HG03571 (cell line): ENCODE measurements around the gene KCNC1.

Experiments
- ATAC-seq: cut with Tn5 transposase; IDR thresholded peaks from one replicate; pipeline ENCODE4 v1.9.1; 2021; ENCODE audit not compliant: unreplicated experiment

KCNC1 gene

DNA sequence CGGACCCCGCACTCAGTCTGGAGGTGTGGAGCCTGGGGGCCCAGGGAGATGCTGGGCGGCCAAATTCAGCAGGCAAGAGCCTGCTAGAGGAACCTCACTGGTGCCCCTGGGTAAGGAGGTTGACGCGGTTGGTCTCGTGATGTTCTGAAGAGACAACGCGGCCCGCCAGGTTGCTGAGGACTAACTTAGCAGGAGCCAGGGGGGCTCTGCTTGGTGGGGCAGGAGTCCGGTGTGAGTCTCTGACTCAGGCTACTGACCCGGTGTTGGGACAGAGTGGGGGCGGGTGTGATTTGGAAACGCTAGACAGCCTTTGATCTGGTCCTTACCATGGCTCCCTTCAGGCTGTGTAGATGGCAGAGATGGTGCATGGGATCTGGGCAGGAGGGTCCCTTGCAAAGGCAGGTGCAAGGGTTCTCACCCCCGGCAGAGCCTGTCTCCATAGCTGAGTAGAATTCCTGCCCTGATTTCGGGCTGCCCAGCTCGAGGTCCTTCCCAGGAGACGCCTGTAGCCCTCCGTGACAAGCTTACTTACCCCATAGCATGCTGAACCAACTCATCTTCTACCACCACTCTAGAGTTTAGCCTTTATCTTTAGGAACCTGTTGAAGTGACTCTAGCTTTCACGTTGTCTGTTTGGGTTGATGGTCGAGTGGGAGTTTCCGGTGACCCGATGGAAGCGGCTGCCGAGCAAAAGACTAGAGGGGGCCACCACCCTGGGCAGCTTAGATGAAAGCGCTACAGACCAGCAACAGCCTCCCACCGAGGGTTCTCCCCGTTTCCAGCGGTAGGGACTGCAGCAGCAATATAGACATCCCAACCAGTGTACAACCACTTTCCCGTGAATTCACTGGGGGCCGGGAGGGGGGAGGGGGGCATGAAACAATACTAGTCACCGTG lies 38.4 kb downstream of the KCNC1 start:
- no peak for ATAC-seq

GRCh38 chr11:17773674-17774073 lies 39.1 kb downstream of the KCNC1 start:
- no peak for ATAC-seq

DNA sequence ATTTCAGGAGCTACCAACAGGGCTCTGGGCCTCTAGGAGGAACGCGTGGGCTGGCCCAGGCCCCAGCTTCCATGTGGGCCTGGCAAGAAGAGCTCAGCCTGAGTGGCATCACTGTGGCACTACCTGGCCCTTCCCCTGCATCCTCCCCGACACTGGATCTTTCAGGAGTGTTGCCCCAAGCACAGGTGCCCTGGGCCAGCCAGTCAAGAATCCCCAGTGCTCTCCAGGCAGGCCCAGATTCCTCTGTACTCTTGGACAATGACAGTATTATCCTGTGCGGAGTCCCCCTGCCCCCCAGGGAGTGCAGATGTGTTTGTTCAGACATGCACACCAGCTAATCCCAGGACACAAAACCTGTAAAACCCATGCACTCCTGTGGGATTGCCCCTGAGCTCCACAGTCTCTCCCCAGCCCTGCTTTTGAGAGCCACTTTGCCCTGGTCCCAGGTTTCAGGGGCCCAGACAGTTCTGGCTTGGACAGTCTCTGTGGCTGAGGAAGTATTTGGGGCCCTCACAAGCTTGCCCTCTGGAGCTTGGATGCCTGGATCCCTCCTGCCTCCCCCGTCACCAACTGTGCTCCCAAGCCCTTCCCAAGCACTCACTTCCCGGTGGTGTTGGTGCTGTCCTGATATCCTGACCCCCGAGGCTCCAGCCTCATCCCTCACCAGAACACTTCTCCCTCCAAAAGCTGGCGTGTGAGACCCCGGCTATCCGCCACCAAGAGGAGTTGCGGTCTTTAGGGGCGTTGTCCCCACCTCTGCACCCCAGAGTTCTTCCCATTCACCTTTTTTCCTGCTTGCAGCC lies 39.9 kb downstream of the KCNC1 start:
- ATAC-seq, result no peak

DNA sequence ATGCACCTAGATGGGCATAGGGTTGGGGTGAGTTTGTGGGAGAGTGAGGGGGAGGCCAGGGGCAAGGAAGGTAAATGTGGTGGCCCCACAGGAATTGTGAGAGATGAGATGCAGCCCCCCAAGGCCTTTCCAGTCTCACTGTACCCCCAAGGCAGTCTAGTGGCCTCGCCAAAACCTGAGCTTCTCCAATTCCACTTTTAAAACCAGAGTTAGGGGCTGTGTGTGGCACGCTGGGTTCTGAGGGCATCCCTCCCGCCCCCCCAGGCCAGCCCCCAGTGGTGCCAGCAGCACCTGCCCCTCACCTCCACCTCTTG lies 40.4 kb downstream of the KCNC1 start:
- ATAC-seq, result no peak

- no peak for ATAC-seq
Observed at GRCh38 chr11:17775507-17776211, 41.1 kb downstream of the KCNC1 start.

- no peak for ATAC-seq
Observed at GRCh38 chr11:17776212-17776875, 41.8 kb downstream of the KCNC1 start.

DNA sequence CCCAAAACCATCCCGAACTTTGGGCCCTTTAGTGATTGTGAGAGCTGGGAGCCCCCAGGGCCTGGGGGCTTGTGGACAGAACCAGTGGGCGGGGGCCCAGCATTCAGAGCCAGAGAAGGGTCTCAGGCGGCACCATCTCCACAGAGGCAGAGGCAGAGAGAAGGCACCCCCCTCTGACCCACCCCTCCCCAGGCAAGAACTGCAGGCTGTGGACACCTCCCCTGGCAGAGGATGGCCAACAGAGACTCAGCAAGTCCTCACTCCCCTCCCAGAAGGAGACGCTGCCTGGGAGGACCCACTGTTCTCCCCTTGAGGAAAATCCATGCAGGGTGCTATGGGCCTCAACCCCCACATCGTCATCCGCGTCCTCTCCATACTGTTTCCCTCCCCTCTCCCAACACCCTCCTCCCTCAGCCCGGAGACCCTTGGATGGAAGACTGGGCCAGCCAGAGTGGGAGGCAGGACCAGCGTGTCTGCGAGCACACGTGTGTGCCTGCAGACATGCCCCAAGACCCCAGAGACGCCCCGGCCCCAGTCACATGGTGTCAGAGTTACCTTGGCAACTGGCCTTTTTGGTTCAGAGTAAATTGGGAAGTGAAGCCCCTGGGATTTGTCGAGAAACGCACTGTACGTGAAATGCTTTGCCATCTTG lies 42.6 kb downstream of the KCNC1 start:
- no peak for ATAC-seq

DNA sequence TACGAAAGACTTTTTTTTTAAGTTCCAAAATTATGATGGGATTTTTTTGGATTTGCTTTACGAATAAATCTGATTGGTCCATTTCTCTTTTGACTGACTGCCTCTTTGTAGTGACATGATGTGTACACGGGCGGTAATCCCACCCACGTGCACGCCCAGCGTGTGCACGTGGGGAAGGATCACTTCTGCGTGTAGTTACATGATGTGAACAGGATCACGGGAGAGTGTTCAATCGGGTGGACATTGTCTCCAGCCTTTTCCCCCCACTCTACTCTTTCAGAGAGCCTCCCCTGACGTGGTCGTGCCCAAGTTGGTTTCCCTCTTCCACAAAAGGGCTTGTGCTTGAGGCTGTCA lies 43.1 kb downstream of the KCNC1 start:
- ATAC-seq, result no peak

DNA sequence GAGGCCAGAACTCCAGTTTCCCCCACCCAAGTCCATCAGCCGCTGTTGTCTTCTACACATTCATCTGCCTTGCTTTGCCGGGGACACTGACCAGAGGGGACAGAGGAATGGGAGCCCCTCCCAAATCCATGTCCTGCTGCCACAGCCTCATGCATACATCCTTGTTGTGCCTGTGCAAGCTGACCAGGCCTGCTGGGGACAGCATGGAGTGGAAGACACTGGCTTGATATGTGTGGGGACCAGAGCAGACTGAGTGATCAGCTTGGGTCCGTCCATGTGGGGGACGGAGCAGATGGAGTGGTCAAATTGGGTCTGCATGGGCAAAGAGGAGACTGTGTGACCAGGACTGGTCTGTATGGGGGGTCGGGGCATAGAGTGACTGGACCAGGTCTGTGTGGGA lies 43.8 kb downstream of the KCNC1 start:
- no peak for ATAC-seq

DNA sequence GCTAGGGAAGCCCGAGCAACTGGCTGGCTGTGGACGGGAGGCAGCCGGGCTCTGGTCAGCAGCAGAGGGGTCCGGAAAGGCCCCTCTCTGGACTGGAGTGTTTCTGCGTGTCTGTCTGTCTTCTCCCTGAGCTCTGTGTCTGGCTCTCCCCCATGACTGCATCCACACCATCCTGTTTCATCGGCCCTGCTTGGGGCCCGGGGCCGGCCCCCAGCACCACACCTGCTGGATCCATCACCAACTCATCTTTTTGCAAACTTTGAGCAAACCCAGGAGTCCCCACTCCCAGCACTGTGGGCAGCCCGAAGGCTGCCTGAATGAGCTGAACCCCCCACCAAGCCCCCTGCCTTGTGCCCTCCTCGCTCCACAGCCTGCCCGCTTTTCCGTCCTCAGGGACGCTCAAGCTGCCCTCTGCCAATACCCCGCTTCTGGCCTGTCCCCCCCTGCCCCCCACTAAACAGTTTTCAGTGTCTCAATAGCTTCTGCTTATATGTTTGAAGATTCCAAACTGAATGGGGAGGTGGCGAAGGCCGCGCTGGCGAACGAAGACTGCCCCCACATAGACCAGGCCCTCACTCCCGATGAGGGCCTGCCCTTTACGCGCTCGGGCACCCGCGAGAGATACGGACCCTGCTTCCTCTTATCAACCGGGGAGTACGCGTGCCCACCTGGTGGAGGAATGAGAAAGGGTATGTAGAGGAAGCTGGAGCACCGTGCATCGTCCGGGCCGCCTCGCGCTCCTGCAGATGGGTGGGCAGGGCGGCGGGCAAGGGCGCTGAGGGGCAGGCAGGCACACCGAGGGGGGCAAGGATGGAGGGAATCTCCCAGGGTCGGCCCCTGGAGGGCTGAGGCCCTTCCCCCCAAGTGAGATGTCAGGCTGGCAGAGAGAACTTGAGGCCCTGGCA lies 44.6 kb downstream of the KCNC1 start:
- ATAC-seq, result no peak

DNA sequence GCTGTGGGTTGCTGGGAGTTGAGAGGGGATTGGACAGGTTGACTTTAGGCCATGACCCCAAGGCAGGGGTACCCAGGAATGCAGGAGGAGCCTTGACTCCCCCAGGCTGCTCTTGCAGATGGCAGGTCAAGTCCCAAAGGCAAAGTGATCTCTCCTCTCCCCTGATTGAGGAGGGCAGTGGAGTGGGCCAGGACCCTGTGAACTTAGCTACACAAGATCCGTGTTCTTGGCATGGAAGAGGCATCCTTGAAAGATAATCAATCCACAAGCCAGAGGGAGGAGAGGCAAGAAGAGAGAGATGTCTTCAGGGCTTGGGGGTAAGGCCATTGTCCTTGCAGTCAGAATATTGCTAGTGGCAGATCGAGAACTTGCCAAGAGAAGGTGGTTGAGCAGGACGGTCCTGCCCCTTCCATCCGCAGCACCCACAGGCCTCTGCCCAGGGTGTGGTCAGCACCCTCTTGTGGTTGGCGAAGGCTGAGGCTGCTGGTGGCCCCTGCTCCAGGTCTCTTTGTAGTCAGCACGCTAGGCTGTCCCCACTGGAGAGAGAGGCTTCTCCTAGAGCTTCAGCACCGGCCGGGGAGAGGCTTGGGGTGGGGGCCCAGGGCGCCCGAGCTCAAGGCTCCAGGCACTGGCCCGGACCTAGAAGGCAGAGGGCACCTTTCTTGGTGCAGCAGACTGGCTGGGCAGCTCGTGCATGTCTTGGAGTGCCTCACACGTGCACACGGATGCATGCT lies 45.4 kb downstream of the KCNC1 start:
- no peak for ATAC-seq

DNA sequence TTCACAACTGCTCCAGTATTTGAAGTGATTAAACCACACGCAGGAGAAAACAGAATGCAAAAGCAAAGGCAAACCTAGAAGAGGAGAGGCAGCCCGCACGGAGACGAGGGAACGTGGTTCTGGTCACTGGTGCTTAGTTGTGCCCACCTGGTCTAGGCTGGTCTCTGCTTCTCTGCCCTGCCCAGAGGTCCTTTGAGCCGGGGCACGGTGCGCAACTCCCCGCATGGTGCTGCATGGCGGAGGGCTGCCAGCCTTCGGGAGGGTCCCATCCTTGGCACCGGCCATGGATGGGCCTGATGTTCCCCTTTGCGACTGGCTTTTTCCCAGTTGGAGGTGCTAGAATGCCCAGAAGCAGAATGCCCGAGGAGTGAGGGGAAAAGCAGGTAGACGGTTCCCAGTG lies 46.1 kb downstream of the KCNC1 start:
- no peak for ATAC-seq

GRCh38 chr11:17781221-17781620 lies 46.6 kb downstream of the KCNC1 start:
- ATAC-seq, result no peak

- no peak for ATAC-seq
Observed at GRCh38 chr11:17781626-17782025, 47.0 kb downstream of the KCNC1 start.

- no peak for ATAC-seq
Observed at GRCh38 chr11:17782145-17782544, 47.6 kb downstream of the KCNC1 start.

- no peak for ATAC-seq
Observed at GRCh38 chr11:17782603-17783337, 48.2 kb downstream of the KCNC1 start.

GRCh38 chr11:17783878-17784277 lies 49.3 kb downstream of the KCNC1 start:
- no peak for ATAC-seq

- no peak for ATAC-seq
Observed at GRCh38 chr11:17786824-17787525, 52.4 kb downstream of the KCNC1 start.
